NT2/D1 (cell line): ENCODE measurements around the gene USP6NL.

ENCODE experiments used
- DNase-seq: peaks from one replicate; pipeline ENCODE4 v3.0.0-alpha.2; 2011; ENCODE audit warnings: low read depth, low spot score
- H3K27me3 ChIP-seq: 2 replicates; pipeline ENCODE4 v1.6.0; 2011; ENCODE audit warnings: mild to moderate bottlenecking; ENCODE audit not compliant: insufficient read length, insufficient read depth
- H3K36me3 ChIP-seq: 2 replicates; pipeline ENCODE4 v1.6.1; 2011; ENCODE audit warnings: mild to moderate bottlenecking, low read length, mixed read lengths; ENCODE audit not compliant: insufficient read depth, insufficient read length
- H3K4me1 ChIP-seq: 2 replicates; pipeline ENCODE4 v1.5.1; 2011; ENCODE audit not compliant: insufficient read depth, insufficient read length
- H3K4me3 ChIP-seq: 2 replicates; pipeline ENCODE4 v1.5.1; 2011; ENCODE audit warnings: low read depth; ENCODE audit not compliant: insufficient read length
- H3K9ac ChIP-seq: 2 replicates; pipeline ENCODE4 v1.6.0; 2011; ENCODE audit warnings: low read depth; ENCODE audit not compliant: insufficient read length
- H3K9me3 ChIP-seq: 2 replicates; pipeline ENCODE4 v1.5.1; 2011; ENCODE audit warnings: mild to moderate bottlenecking, low read length; ENCODE audit not compliant: insufficient read depth
- SUZ12 ChIP-seq: IDR thresholded peaks from 2 replicates; pipeline ENCODE4 v1.6.1; 2011; ENCODE audit not compliant: insufficient read length, insufficient read depth; ENCODE audit errors: extremely low read depth
- YY1 ChIP-seq: IDR thresholded peaks from 2 replicates; pipeline ENCODE4 v1.6.1; 2011; ENCODE audit not compliant: insufficient read length, insufficient read depth
- ZNF274 ChIP-seq: IDR thresholded peaks from 2 replicates; pipeline ENCODE4 v1.6.1; 2011; ENCODE audit warnings: mild to moderate bottlenecking, low read depth, low read length

The USP6NL gene

DNA sequence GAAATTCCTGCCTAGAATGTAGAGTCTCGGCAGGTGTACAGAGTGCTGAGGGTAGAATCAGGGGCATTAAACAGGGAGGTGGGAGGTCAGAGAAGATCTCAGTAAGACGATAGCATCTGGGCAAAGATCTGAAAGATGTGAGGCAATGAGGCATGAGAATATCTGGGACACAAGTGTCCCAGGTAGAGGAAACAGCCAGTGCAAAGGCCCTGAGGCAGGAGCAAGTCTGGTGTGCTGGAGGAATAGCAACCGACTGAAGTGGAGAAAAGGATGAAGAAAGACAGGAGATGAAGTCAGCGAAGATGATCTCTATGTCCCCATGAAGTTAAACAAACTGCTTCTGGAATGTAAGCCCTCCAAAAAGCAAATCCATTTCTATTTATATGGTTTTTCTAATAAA, 84.4 kb downstream of the USP6NL start:
- H3K4me1 ChIP-seq: no peaks in the 10 kb centered on the region
- TF ChIP-seq YY1 (no peak), ZNF274 (no peak), SUZ12 (no peak)
- H3K9ac ChIP-seq: no peak overlapping the region
- DNase-seq: no peak
- H3K27me3 ChIP-seq: no peaks in the 10 kb centered on the region
- no peaks in the 10 kb centered on the region for H3K9me3 ChIP-seq
- H3K4me3 ChIP-seq: no peak overlapping the region
- no peaks in the 10 kb centered on the region for H3K36me3 ChIP-seq

- no peaks in the 10 kb centered on the region for H3K27me3 ChIP-seq
- H3K9me3 ChIP-seq: no peaks in the 10 kb centered on the region
- no peak overlapping the region for H3K4me3 ChIP-seq
- H3K36me3 ChIP-seq: no peaks in the 10 kb centered on the region
- no peak overlapping the region for H3K9ac ChIP-seq
- TF ChIP-seq SUZ12 (no peak), YY1 (no peak), ZNF274 (no peak)
- no peak for DNase-seq
- H3K4me1 ChIP-seq: no peaks in the 10 kb centered on the region
Measured at GRCh38 chr10:11525503-11525902, 85.9 kb downstream of the USP6NL start.

DNA sequence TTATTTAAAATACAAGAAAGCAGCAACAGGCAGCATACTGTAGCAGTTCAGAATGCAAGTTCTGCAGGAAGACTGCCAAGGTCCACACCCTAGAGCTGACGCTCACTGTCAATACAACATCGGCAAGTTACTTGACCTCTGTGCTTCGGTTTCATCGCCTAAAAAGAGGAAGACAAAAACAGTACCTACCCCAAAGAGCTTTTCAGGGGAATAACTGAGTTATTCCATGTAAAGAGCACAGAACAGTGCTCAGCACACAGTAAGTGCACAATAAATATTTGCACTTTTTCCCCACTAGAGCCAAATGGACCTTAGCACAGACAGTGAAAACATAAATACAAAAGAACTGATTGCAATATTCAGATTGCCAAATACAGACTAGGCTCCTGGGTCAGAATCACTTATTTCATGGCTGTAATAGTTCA, 88.6 kb downstream of the USP6NL start:
- H3K27me3 ChIP-seq: no peaks in the 10 kb centered on the region
- TF ChIP-seq SUZ12 (no peak), ZNF274 (no peak), YY1 (no peak)
- DNase-seq: no peak
- H3K36me3 ChIP-seq: no peaks in the 10 kb centered on the region
- H3K4me3 ChIP-seq: no peak overlapping the region
- H3K9ac ChIP-seq: no peak overlapping the region
- H3K4me1 ChIP-seq: no peaks in the 10 kb centered on the region
- H3K9me3 ChIP-seq: no peaks in the 10 kb centered on the region

GRCh38 chr10:11521860-11522259, 89.6 kb downstream of the USP6NL start:
- Histone ChIP-seq H3K36me3 (no peaks in the 10 kb centered on the region), H3K4me1 (no peaks in the 10 kb centered on the region), H3K9me3 (no peaks in the 10 kb centered on the region), H3K27me3 (no peaks in the 10 kb centered on the region), H3K4me3 (no peak overlapping the region), H3K9ac (no peak overlapping the region)
- TF ChIP-seq ZNF274: no peak
- TF ChIP-seq YY1: no peak
- TF ChIP-seq SUZ12: no peak
- no peak for DNase-seq

DNA sequence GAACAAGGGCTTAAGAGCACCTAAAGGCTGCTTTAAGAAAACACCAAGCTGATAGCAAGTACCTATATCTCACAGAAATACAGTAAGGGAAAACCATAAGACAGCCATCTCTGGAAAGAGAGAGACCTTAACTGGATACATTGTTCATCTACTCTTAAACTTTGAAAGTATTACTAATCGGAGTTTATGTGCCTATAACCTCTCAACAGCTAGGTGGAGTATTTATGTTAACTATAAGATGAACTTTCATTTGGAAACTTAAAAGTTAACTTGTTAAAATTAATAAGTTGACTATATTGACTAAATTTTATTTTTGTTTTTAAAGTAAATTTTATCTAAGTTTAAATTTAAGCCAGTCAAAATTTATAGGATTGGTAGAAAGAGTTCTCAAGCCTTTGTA, 90.6 kb downstream of the USP6NL start:
- no peaks in the 10 kb centered on the region for H3K27me3 ChIP-seq
- no peaks in the 10 kb centered on the region for H3K36me3 ChIP-seq
- H3K9me3 ChIP-seq: no peaks in the 10 kb centered on the region
- DNase-seq: no peak
- H3K9ac ChIP-seq: no peak overlapping the region
- TF ChIP-seq SUZ12 (no peak), YY1 (no peak), ZNF274 (no peak)
- H3K4me1 ChIP-seq: no peaks in the 10 kb centered on the region
- H3K4me3 ChIP-seq: no peak overlapping the region

GRCh38 chr10:11517150-11517549, 94.3 kb downstream of the USP6NL start:
- H3K27me3 ChIP-seq: no peaks in the 10 kb centered on the region
- no peaks in the 10 kb centered on the region for H3K9me3 ChIP-seq
- no peak overlapping the region for H3K9ac ChIP-seq
- no peak overlapping the region for H3K4me3 ChIP-seq
- TF ChIP-seq ZNF274 (no peak), SUZ12 (no peak), YY1 (no peak)
- no peak for DNase-seq
- no peaks in the 10 kb centered on the region for H3K36me3 ChIP-seq
- H3K4me1 ChIP-seq: no peaks in the 10 kb centered on the region

- H3K27me3 ChIP-seq: no peaks in the 10 kb centered on the region
- no peaks in the 10 kb centered on the region for H3K9me3 ChIP-seq
- no peak for DNase-seq
- no peak overlapping the region for H3K4me3 ChIP-seq
- H3K9ac ChIP-seq: no peak overlapping the region
- TF ChIP-seq ZNF274 (no peak), SUZ12 (no peak), YY1 (no peak)
- no peaks in the 10 kb centered on the region for H3K36me3 ChIP-seq
- H3K4me1 ChIP-seq: no peaks in the 10 kb centered on the region
Measured at GRCh38 chr10:11516431-11516746, 95.1 kb downstream of the USP6NL start.
